HEK293 (cell line): ENCODE measurements around the gene STX18.

Experiments
- CTCF ChIA-PET: fragments of 350-600 bp; formaldehyde crosslinking; extraction: SDS; loops from one replicate; lab custom pipeline; 2021; ENCODE audit warnings: antibody characterized with exemption; lab: Yijun Ruan, JAX
- POLR2A ChIA-PET: fragments of 300-600 bp; formaldehyde crosslinking; extraction: SDS; loops from one replicate; lab custom pipeline; 2020; ENCODE audit warnings: antibody characterized with exemption, inconsistent platforms; lab: Yijun Ruan, JAX
- H3K27ac ChIP-seq: fragments of 200-500 bp; sonication (Bioruptor generic); 2 replicates; pipeline ENCODE4 v1.5.1; 2014; ENCODE audit warnings: low read depth, low read length, control low read depth, inconsistent platforms; ENCODE audit errors: extremely low read depth
- H3K36me3 ChIP-seq, 2 experiments: fragments of 200-500 bp in 1 of 2; sonication (Bioruptor generic) in 1 of 2; 1 replicate in 1 of 2; 2 replicates in 1 of 2; pipeline ENCODE4 v1.5.1; 2014 to 2017; ENCODE audit warnings: inconsistent platforms in 2 of 2, low read length in 2 of 2; ENCODE audit not compliant: control insufficient read depth in 2 of 2, insufficient read depth in 1 of 2
- H3K4me1 ChIP-seq: fragments of 200-500 bp; sonication (Bioruptor generic); 2 replicates; pipeline ENCODE4 v1.5.1; 2014; ENCODE audit warnings: mild to moderate bottlenecking, low read length, inconsistent platforms; ENCODE audit not compliant: control insufficient read depth, insufficient read depth
- H3K4me3 ChIP-seq: 2 replicates; pipeline ENCODE4 v1.5.1; 2011; ENCODE audit warnings: low read depth, mild to moderate bottlenecking, control low read depth, low read length, moderate library complexity
- H3K9me3 ChIP-seq: fragments of 200-500 bp; sonication (Bioruptor generic); 2 replicates; pipeline ENCODE4 v1.5.1; 2014; ENCODE audit warnings: low read depth, low read length, inconsistent platforms; ENCODE audit not compliant: control insufficient read depth, insufficient read depth
- EGR2 ChIP-seq: fragments of 450-650 bp; formaldehyde crosslinking; IDR thresholded peaks from 2 replicates; pipeline ENCODE4 v1.5.1; 2016; ENCODE audit warnings: low read depth, missing biosample characterization, missing genetic modification characterization
- GLIS1 ChIP-seq: fragments of 450-650 bp; formaldehyde crosslinking; IDR thresholded peaks from 2 replicates; pipeline ENCODE4 v1.5.1; 2016; ENCODE audit warnings: missing biosample characterization, missing genetic modification characterization
- TRIM28 ChIP-seq: IDR thresholded peaks from 2 replicates; pipeline ENCODE4 v1.6.1; 2011; ENCODE audit warnings: low read length, control low read depth, borderline replicate concordance
- TSHZ1 ChIP-seq: fragments of 450-650 bp; formaldehyde crosslinking; IDR thresholded peaks from 2 replicates; pipeline ENCODE4 v1.5.1; 2016; ENCODE audit warnings: missing biosample characterization, missing genetic modification characterization, borderline replicate concordance
- ZBTB1 ChIP-seq: fragments of 450-650 bp; formaldehyde crosslinking; IDR thresholded peaks from 2 replicates; pipeline ENCODE4 v1.5.1; 2016; ENCODE audit warnings: missing biosample characterization, missing genetic modification characterization
- ZBTB8A ChIP-seq: fragments of 450-650 bp; formaldehyde crosslinking; IDR thresholded peaks from 2 replicates; pipeline ENCODE4 v1.5.1; 2016; ENCODE audit warnings: missing biosample characterization, missing genetic modification characterization
- ZNF16 ChIP-seq: fragments of 450-650 bp; formaldehyde crosslinking; IDR thresholded peaks from 2 replicates; pipeline ENCODE4 v1.5.1; 2016; ENCODE audit warnings: low read depth, missing biosample characterization, missing genetic modification characterization
- ZNF391 ChIP-seq: fragments of 450-650 bp; formaldehyde crosslinking; IDR thresholded peaks from 2 replicates; pipeline ENCODE4 v1.5.1; 2016; ENCODE audit warnings: low read depth, missing biosample characterization, missing genetic modification characterization, borderline replicate concordance
- ZNF660 ChIP-seq: fragments of 450-650 bp; IDR thresholded peaks from 2 replicates; pipeline ENCODE4 v1.5.1; 2018; ENCODE audit warnings: missing biosample characterization, mild to moderate bottlenecking, missing genetic modification characterization
- ZNF791 ChIP-seq: fragments of 450-650 bp; formaldehyde crosslinking; IDR thresholded peaks from 2 replicates; pipeline ENCODE4 v1.5.1; 2016; ENCODE audit warnings: missing biosample characterization, missing genetic modification characterization
- ZSCAN30 ChIP-seq: fragments of 450-650 bp; IDR thresholded peaks from 2 replicates; pipeline ENCODE4 v1.5.1; 2018; ENCODE audit warnings: missing biosample characterization, mild to moderate bottlenecking, missing genetic modification characterization, moderate library complexity
- TF ChIP-seq, protein P1 (sequence below): fragments of 450-650 bp; formaldehyde crosslinking; IDR thresholded peaks from 2 replicates; pipeline ENCODE4 v1.5.1; 2016; ENCODE audit warnings: missing biosample characterization, missing genetic modification characterization, borderline replicate concordance

Gene STX18

DNA sequence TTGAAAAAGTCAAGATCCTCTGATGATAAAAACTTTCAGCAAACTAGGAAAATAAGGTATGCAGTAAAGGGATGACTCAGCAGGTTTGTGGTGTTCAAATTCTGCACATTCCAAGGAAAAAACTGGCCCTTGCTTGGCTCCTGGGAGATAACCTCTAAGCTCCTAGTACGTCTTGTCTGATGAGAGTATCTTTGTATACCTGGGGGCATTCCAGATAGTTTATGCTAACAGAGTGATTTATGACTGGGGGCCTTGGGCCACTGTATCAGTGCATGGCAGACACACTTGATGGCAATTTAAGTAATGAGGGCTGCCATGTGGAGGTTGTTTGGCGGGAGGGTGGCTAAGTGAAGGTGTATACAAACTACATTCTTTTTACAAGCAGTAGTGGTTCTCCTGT lies 98.0 kb downstream of the STX18 start:
- CTCF ChIA-PET, result interaction anchor here (0.6 to 0.9 kb wide), 2 partner anchors 13 to 141 kb away, joined by 3 read pairs; no protein-coding TSS in a partner anchor
- H3K4me3 ChIP-seq, result no peak overlapping the region
- TF ChIP-seq, protein P1, sequence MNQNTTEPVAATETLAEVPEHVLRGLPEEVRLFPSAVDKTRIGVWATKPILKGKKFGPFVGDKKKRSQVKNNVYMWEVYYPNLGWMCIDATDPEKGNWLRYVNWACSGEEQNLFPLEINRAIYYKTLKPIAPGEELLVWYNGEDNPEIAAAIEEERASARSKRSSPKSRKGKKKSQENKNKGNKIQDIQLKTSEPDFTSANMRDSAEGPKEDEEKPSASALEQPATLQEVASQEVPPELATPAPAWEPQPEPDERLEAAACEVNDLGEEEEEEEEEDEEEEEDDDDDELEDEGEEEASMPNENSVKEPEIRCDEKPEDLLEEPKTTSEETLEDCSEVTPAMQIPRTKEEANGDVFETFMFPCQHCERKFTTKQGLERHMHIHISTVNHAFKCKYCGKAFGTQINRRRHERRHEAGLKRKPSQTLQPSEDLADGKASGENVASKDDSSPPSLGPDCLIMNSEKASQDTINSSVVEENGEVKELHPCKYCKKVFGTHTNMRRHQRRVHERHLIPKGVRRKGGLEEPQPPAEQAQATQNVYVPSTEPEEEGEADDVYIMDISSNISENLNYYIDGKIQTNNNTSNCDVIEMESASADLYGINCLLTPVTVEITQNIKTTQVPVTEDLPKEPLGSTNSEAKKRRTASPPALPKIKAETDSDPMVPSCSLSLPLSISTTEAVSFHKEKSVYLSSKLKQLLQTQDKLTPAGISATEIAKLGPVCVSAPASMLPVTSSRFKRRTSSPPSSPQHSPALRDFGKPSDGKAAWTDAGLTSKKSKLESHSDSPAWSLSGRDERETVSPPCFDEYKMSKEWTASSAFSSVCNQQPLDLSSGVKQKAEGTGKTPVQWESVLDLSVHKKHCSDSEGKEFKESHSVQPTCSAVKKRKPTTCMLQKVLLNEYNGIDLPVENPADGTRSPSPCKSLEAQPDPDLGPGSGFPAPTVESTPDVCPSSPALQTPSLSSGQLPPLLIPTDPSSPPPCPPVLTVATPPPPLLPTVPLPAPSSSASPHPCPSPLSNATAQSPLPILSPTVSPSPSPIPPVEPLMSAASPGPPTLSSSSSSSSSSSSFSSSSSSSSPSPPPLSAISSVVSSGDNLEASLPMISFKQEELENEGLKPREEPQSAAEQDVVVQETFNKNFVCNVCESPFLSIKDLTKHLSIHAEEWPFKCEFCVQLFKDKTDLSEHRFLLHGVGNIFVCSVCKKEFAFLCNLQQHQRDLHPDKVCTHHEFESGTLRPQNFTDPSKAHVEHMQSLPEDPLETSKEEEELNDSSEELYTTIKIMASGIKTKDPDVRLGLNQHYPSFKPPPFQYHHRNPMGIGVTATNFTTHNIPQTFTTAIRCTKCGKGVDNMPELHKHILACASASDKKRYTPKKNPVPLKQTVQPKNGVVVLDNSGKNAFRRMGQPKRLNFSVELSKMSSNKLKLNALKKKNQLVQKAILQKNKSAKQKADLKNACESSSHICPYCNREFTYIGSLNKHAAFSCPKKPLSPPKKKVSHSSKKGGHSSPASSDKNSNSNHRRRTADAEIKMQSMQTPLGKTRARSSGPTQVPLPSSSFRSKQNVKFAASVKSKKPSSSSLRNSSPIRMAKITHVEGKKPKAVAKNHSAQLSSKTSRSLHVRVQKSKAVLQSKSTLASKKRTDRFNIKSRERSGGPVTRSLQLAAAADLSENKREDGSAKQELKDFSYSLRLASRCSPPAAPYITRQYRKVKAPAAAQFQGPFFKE (tag by site-specific recombination), result no peak
- TF ChIP-seq GLIS1 (tag by site-specific recombination), result no peak
- no peak for TF ChIP-seq ZNF660
- no peak for TF ChIP-seq TSHZ1 (tag by site-specific recombination)
- no peak for TF ChIP-seq ZBTB1 (tag by site-specific recombination)
- no peak for TF ChIP-seq ZNF16 (tag by site-specific recombination)
- TF ChIP-seq, all 188 proteins: peak for 0
- POLR2A ChIA-PET, result interaction anchor here (1.4 kb wide), 1 partner anchor 196 kb away, joined by 4 read pairs; the partner anchor contains the start of gene TMEM128
- Histone ChIP-seq H3K27ac (no peak overlapping the region), H3K4me1 (peaks cover 5% of the 10 kb centered on the region; the same call in 1 of the 2 replicates), H3K36me3 (no peaks in the 10 kb centered on the region), H3K9me3 (no peaks in the 10 kb centered on the region)

DNA sequence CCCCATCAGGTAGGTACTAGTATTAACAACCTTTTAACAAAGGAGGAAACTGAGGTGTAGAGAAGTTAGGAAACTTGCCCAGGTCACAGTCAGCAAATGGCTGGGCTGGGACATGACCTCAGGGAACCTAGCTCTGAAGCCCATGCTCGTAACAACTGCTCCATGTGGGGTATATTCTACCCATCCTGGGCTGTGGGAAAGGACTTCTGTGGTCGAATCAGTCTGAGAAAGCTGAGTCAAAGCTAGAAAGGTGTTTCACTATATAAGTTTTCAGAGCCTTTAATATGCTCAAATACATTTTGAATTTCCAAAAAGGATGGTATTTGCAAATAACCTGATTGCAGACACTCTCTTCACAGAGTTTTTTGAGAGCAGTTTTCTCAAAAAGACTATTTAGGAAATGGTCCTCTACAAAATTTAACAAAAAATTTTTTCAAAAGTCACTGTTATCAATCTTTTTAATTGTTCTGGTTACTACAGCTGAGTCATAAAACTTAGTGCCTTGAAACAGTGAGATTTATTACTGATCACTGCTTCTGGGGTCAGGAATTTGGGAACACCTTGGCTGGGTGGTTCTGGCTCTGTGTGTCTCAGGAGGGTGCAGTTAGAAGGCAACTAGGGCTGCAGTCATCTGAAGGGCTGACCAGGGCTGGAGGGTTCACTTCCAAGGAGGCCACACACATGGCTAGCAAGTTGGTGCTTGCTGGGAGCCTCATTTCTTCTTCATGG lies 101.4 kb downstream of the STX18 start:
- POLR2A ChIA-PET, result no interaction called here
- CTCF ChIA-PET, result no interaction called here
- no peak overlapping the region for H3K4me3 ChIP-seq

DNA sequence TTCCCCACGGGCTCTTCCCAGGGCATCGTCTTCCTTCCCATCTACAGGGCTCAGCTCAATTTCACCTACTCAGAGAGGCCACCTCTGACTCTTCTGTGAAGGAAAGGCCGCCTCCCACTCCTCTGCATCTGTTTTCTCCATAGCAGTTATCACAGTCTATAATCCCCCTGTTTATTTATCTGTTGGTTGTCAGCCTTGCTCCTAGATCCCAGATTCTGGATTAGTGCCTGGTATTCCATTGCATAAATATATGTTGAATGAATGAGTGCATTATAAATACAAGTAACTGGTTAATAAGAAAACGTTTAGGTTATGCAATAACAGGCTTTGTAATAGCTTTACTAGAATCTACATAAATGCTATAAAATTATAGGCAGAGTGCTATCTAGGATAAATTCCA lies 102.1 kb downstream of the STX18 start:
- POLR2A ChIA-PET, result no interaction called here
- CTCF ChIA-PET, result no interaction called here

More for the DNA sequence above, 101.4 kb downstream of the STX18 start:
- TF ChIP-seq ZBTB8A (tag by site-specific recombination) (peak; percentile 39), ZNF791 (tag by site-specific recombination) (no peak)
- peaks cover 0 to 18% of the 10 kb centered on the region in 2 experiments; a peak in 1 of 3 replicates for H3K36me3 ChIP-seq
- peaks cover 5% of the 10 kb centered on the region; the same call in 1 of the 2 replicates for H3K4me1 ChIP-seq
- H3K9me3 ChIP-seq, result no peaks in the 10 kb centered on the region
- H3K27ac ChIP-seq, result no peak overlapping the region

More for the DNA sequence above, 102.1 kb downstream of the STX18 start:
- H3K36me3 ChIP-seq, result peaks cover 0 to 20% of the 10 kb centered on the region in 2 experiments; a peak in 1 of 3 replicates
- no peaks in the 10 kb centered on the region for H3K9me3 ChIP-seq
- H3K4me1 ChIP-seq, result peaks cover 5% of the 10 kb centered on the region; the same call in 1 of the 2 replicates
- TF ChIP-seq ZSCAN30 (tag by site-specific recombination), result peak; percentile 26; the same call in 1 of the 2 replicates
- TF ChIP-seq EGR2 (tag by site-specific recombination), result 0 out of 2 replicates have a peak, but pooled peaks have one; percentile 3
- no peak for TF ChIP-seq ZNF391 (tag by site-specific recombination)
- TF ChIP-seq TRIM28, result no peak
- no peak overlapping the region for H3K4me3 ChIP-seq
- no peak overlapping the region for H3K27ac ChIP-seq
